Stimulated activated CD4-positive, alpha-beta T cell treated with anti-CD3 and anti-CD28 coated beads, TNF-alpha, amount 100 ng/mL, for 4 hours (primary cell): ENCODE results near the gene RXFP2.

ENCODE experiments used
- DNase-seq, 3 experiments: peaks; one replicate each; pipeline ENCODE4 v3.0.0-alpha.2; 2020; ENCODE audit warnings: low read depth in 3 of 3

RXFP2 gene

GRCh38 chr13:31824705-31825517, 85.6 kb downstream of the RXFP2 start:
- DNase-seq, result no peak

GRCh38 chr13:31826521-31826920, 87.2 kb downstream of the RXFP2 start:
- DNase-seq, result no peak

DNA sequence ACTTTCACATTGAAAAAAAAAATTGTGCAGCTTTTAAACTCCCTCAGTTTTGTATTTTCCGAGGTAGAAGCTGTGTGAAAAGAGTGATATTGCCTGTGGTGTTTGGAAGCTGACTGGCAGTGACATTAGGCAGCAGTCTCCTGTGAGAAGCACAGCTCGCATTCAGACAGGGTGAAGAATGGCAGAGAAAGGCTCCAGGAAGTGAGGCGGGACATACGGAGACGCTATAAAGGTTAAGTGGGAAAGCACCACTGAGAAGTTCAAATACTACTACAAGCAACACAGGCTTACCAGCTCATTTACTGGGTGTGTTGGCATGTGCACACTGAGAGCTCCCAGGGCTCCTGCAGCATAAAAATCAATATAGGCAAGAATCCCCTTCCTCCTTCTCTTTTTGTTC, 88.4 kb downstream of the RXFP2 start:
- no peak for DNase-seq

DNA sequence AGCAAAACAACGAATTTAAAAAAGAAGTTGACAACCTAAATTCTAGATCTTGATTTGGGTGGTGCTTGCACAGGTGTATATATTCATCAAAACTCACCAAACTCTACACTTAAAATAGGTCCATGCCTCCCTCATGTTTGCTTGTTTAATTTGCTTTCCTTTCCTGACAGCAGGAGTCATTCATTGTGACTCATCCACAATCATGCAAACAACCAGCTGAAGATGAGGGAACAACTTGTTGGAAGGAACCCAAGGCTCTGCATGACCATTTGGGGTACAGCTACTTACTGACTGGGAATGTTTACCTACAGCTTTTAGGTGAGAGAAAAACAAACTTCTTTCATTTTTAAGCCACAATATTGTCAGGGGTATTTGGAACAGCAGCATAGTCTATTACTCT, 96.6 kb downstream of the RXFP2 start:
- no peak for DNase-seq

GRCh38 chr13:31843044-31843443, 103.7 kb downstream of the RXFP2 start:
- DNase-seq, result no peak

- DNase-seq, result peak; percentile 31 to 39 (median 34)
These were observed 107.0 kb downstream of the RXFP2 start for GRCh38 chr13:31846182-31846938.

DNA sequence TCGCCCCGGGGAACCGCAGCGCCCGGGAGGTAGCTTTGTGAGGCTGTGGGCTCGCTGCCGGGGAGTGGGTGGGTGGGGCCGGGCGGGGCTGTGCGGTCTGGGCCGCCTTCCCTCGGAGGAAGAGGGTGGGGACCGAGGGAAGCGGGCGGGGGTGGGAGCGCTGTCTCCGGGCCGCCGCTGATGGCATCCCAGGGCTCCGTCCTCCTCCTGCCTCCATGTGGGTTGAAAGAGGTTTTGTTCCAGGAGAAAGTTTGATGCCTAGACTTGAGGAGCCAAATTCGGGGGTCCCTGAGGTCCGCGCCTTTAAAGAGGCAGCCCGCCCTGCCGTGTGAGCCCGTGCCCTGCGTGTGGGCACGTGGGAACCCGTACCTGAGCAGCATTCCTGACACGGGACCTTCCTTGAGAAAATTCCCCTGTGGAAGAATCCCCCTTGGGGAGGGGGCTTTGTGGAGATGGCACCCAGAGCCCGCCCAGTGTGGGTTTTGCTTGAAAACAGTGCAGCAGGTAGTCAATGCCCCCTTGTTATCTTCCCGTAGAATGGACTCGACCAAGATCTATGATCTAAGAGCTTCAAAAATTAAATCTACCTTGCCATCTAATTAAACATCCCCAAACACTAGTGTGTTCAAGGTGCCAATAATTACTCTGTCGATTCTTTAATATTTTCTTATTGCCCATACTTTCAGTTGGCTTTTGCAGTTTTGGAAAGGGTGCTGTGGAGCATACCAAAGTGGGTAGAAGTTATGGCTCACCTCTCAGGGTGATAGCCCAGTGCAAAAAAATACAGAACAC, 107.8 kb downstream of the RXFP2 start:
- no peak for DNase-seq

DNA sequence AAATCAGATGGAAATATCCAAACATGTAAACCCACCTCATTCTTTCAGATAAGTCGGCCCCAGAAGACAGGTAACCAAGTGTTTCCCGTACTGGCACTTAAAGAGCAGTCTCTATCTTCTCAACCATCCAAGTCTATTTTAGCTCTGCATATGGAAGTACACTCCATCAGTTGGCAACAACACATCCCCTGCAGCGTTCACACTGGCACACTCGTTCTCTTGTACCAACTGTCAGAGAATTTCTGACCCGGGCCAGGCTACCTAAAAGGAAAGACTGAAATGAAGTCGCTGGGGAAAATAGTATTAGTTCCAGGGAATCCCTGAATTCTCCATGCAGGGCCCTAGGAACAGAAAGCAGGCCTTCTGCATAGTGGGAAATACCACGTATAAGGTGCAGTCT, 109.3 kb downstream of the RXFP2 start:
- no peak for DNase-seq

- DNase-seq, result no peak
These were observed 109.9 kb downstream of the RXFP2 start for GRCh38 chr13:31849206-31849605.

DNA sequence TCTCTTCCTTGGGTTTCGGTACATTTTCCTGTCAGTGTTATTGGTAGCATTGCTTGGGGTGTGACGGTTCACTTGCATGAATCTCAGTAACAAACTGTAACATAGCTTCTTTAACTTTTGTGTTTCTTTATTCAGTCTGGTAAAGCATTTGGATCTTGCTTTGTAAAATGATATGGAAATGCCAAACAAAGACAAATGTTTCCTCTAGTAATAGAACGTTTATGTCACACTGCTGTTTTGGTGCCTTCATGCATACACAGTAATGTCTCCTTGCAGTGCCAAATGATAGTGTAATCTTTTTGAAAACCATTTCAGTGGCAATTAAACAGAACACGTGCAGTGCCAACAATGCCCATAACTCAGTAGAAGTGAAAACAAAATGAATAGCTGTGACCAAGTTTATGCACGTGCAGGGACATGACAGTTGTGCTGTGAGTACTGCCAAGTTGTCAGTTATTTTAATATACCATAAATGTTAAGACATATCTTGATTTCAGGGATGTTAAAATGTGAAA, 110.8 kb downstream of the RXFP2 start:
- DNase-seq, result no peak

GRCh38 chr13:31851216-31851615, 111.9 kb downstream of the RXFP2 start:
- no peak for DNase-seq
